NT2/D1 (cell line): ENCODE results near the gene RNF40.

Experiments used
- SUZ12 ChIP-seq: IDR thresholded peaks from 2 replicates; pipeline ENCODE4 v1.6.1; 2011; ENCODE audit not compliant: insufficient read length, insufficient read depth; ENCODE audit errors: extremely low read depth
- YY1 ChIP-seq: IDR thresholded peaks from 2 replicates; pipeline ENCODE4 v1.6.1; 2011; ENCODE audit not compliant: insufficient read length, insufficient read depth

- TF ChIP-seq YY1 (no peak), SUZ12 (no peak)
Measured at GRCh38 chr16:30794634-30795033, 32.5 kb downstream of the RNF40 start.
